ENCODE results near the gene RBP3.

Gene RBP3

DNA sequence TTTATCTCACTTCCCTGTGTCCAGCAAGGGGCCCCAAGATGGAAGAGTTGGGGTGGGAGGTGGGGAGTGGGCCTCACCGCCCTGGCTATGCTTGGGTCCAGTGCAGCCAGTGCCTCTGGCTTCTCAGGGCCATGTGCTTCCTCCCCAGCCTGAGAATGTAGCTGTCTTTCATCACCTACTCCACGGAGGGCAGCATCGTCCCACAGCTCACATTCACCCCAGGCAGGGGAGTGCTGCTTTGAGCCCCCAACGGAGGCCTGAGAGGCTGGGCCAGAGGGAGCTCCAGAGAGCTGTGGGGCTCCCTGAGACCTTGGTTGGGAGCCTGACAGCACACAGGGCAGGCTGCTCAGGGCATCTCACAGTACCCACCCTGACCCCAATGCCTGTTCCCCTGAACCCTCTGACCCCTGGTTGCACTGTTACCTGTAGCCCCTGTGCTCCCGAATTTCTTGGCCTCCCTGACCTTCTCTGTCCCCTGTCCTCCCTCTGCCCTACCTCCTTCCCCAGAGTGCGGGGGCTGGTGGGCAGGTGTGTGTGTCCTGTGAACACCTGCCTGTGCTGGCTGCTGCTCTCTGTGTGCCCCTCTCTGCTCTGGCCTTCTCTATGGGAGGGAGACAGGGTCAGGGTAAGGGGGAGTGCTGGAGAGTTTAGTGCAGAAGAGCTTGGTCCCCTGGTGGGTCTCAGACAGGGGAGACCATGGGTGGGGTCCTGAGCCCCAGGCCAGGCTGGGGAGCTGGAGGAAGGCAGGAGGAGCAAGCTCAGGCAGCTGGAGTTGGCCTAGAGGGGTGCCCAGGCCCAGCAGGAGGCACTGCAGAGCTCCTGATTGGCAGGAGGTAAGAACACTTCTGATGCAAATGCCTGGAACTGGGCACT, 55.5 kb downstream of the RBP3 start:
- no peak for DNase-seq

DNA sequence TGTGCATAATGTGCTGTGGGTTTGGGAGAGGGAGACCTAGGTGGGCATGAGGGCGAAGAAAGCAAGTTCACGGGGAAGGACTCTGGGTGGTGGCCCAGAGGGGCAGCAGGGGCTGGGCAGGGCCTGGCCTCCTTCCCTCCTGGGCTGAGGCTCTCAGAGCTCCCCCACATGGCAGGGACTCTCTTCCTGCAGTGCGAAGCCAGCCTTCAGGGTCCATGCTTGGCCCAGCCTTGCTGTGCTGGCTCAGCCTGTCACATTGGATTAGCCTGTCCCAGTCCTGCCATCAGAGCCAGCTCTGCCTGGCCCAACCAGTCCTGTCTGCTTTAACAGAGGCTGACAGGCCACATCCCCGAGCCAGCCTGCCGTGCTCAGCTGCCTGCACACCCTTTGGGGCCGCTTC, 56.3 kb downstream of the RBP3 start:
- DNase-seq, result no peak

DNA sequence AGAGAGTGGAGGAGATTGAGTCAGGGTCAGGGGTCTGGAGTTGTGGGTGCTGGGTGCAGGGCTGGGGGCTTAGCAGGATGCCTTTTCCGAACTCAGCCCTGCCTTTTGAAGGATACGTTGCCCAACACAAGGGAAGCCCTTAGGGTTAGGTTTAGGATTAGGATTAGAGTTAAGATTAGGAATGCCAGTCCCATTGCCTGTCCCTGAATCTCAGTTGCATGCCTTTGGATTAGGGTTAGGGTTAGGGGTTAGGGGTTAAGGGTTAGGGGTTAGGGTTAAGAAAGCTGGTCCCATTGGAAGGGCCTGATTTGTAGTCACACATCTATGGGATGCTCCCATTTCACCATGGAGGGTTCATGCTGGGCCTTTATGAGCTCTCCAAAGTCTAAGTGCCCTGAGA, 56.8 kb downstream of the RBP3 start:
- no peak for DNase-seq

DNA sequence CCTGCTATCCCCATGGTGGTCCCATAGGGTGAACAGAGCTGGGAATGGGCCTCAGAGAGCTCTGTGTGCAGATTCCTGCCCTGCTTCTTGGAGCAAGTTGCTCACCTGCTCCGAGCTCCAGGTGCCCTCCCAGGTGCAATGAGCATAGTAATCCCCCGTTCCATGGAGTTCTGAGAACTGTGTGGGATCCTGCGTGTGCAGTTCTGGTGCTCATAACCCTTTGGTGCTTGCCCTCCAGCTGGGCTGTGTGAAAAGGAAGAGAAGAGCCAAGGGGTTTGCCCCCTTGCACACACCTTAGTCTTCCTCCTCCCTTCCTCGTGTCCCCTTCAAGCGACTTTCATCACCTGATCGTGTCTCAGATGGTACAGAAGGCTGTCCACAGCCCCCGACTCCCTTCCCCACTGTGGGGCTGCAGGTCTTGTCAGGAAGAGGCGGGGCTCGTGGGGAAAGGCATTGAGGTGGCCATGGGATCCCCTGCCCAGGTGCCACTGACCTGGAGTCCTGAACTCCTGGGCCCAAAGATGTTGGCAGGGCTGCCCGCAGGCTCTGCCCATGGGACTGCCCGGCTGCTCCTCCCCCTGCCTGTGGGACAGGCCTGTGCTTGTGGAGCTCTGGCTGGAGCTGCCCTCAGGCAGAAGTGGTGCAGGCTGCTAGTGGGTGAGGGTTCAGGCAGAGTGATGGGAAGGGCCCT, 57.8 kb downstream of the RBP3 start:
- DNase-seq, result no peak

DNA sequence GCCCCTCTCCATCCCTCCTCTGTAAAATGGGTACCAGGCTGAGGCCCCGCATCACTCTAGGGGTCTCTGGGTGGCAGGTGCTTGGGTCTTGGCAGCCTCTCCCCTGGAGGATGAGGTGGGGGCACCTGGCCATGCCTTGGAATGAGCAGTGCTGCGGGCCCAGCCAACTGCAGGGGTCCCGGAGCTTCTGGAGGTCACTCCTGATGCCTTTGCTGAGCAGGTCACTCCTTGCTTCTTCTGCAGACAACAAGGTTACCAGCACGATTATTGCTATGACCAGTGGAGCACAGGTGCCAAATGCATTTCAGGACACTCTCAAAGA, 58.3 kb downstream of the RBP3 start:
- no peak for DNase-seq

DNA sequence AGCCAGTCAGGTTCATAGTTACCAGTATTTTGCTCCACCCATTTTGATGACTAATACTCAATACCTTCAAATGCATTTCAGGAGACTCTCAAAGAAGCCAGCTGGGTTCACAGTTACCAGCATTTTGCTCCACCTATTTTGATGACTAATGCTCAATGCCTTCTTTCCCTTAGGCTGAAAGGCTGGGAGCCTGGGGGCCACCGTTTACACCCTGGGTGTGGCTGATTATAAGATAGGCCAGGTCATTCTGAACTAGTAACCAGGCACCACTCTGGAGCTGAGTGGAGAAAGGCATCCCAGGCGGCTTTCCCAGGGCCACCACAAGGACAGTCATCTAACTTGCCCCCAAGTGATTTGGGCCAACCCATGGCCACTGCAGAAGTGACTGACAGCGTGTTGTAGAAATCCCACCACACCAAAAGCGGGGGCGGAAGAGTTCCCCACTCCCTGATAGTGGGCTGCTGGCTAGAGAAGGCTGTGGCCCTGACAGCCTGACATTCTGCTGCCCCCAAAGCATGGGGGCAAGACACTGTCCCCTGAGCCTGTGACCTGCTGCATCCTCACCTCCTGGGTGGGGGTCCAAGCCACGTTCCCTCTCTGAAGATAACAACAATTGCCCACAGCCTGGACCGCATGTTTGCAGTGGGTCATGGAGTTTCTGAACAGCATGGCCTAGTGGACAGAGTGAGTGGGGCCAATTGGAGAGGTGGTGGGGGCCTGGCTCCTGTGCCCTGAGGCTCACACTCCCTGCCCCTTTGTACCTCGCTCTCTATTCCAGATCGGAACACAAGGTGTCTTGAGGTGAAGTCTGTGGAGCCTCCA, 58.9 kb downstream of the RBP3 start:
- no peak for DNase-seq

Measured in NCI-H2081 treated with DMSO at 0.1 percent for 48 hours (cell line).